ENCODE measurements around the gene NOD2. TPM values are rescaled to one million over a fixed set of nuclear protein-coding genes. Genes with fewer than 3 reads are reported as not detected.
A peak's percentile ranks its signal among the peaks of the same experiment; 100 is the strongest.

Gene NOD2
- total and polyA plus RNA-seq, 2 of the 13 experiments (the other 11 are each of a cell fraction or from before 2014, with no cell fraction given), result 0.27 to 0.81 TPM

GRCh38 chr16:50741781-50742575 is 48.6 kb downstream of the NOD2 start, which contains the start of gene CYLD (continued):
- TF ChIP-seq ZBTB20 (CRISPR knock-in tag; IDR thresholded peaks at IDR 0.05; ENCODE audit: borderline replicate concordance, low read depth), result no peak
- no peak for TF ChIP-seq ZNF839 (CRISPR knock-in tag; IDR thresholded peaks at IDR 0.05; ENCODE audit: borderline replicate concordance)
- TF ChIP-seq NFE2L1 (CRISPR knock-in tag; IDR thresholded peaks at IDR 0.05; ENCODE audit: borderline replicate concordance), result no peak
- no peak for TF ChIP-seq HNF1A (IDR thresholded peaks at IDR 0.05; ENCODE audit: low read depth)
- no peak; the same call in 1 of the 2 replicates for TF ChIP-seq HNF1A (CRISPR knock-in tag; IDR thresholded peaks at IDR 0.05; ENCODE audit: borderline replicate concordance)
- peak; percentile 97 for TF ChIP-seq NFYC (CRISPR knock-in tag; IDR thresholded peaks at IDR 0.05)
- TF ChIP-seq ZNF724P (CRISPR knock-in tag; IDR thresholded peaks at IDR 0.05; ENCODE audit: borderline replicate concordance), result no peak
- TF ChIP-seq BRF2 (CRISPR knock-in tag; IDR thresholded peaks at IDR 0.05), result no peak
- TF ChIP-seq TOE1 (CRISPR knock-in tag; IDR thresholded peaks at IDR 0.05), result no peak
- no peak for TF ChIP-seq MXD1 (CRISPR knock-in tag; IDR thresholded peaks at IDR 0.05)
- peak; percentile 93 for TF ChIP-seq SPEN (CRISPR knock-in tag; IDR thresholded peaks at IDR 0.05; ENCODE audit: low read depth)
- TF ChIP-seq ZNF841 (CRISPR knock-in tag; IDR thresholded peaks at IDR 0.05; ENCODE audit: borderline replicate concordance), result no peak
- no peak for TF ChIP-seq ZNF282 (IDR thresholded peaks at IDR 0.05; ENCODE audit: partially characterized antibody)
- no peak for TF ChIP-seq ZNF557 (CRISPR knock-in tag; IDR thresholded peaks at IDR 0.05)
- TF ChIP-seq MIER3 (CRISPR knock-in tag; IDR thresholded peaks at IDR 0.05; ENCODE audit: borderline replicate concordance), result peak; percentile 49; the same call in 1 of the 2 replicates
- TF ChIP-seq TBP (CRISPR knock-in tag; IDR thresholded peaks at IDR 0.05), result no peak
- TF ChIP-seq ZBTB37 (CRISPR knock-in tag; IDR thresholded peaks at IDR 0.05), result no peak
- no peak for TF ChIP-seq ZNF766 (CRISPR knock-in tag; IDR thresholded peaks at IDR 0.05; ENCODE audit: borderline replicate concordance)
- no peak for TF ChIP-seq ZNF644 (CRISPR knock-in tag; IDR thresholded peaks at IDR 0.05; ENCODE audit: low read depth)
- TF ChIP-seq NCOA2 (CRISPR knock-in tag; IDR thresholded peaks at IDR 0.05), result peak; percentile 43; the same call in 1 of the 2 replicates
- TF ChIP-seq ERF (CRISPR knock-in tag; IDR thresholded peaks at IDR 0.05), result peak; percentile 81
- TF ChIP-seq HNF1B (CRISPR knock-in tag; IDR thresholded peaks at IDR 0.05), result peak; percentile 88

Measured in HepG2 (cell line).